HUES6 (cell line): ENCODE results near the gene SCIN.
A peak's percentile ranks its signal among the peaks of the same experiment; 100 is the strongest.
"Not testable (repeated sequence)": the region's sequence is repeated elsewhere in the genome, so short reads cannot be mapped to it uniquely, and the experiment has no call there.

Experiments
- H3K27ac ChIP-seq: 2 replicates; pipeline ENCODE4 v1.7.0; 2013; ENCODE audit warnings: low read depth, mild to moderate bottlenecking, low read length, inconsistent platforms
- H3K27me3 ChIP-seq: 2 replicates; pipeline ENCODE4 v1.6.1; 2013; ENCODE audit warnings: low read length; ENCODE audit not compliant: control insufficient read depth, insufficient read depth
- H3K36me3 ChIP-seq: 2 replicates; pipeline ENCODE4 v1.6.1; 2013; ENCODE audit warnings: low read length; ENCODE audit not compliant: control insufficient read depth, insufficient read depth
- H3K4me1 ChIP-seq: 2 replicates; pipeline ENCODE4 v1.6.1; 2013; ENCODE audit warnings: low read length; ENCODE audit not compliant: control insufficient read depth, insufficient read depth
- H3K4me3 ChIP-seq: 2 replicates; pipeline ENCODE4 v1.5.1; 2013; ENCODE audit warnings: low read depth, low read length
- H3K9ac ChIP-seq: one replicate; pipeline ENCODE4 v1.6.1; 2013; ENCODE audit warnings: mild to moderate bottlenecking, low read length
- H3K9me3 ChIP-seq: 2 replicates; pipeline ENCODE4 v1.6.1; 2013; ENCODE audit warnings: low read depth, low read length; ENCODE audit not compliant: control insufficient read depth, insufficient read depth

SCIN gene

GRCh38 chr7:12689451-12689850, 118.9 kb downstream of the SCIN start:
- H3K27me3 ChIP-seq = no peaks in the 10 kb centered on the region
- H3K36me3 ChIP-seq = 0 out of 2 replicates have a peak, but pooled peaks cover 4% of the 10 kb centered on the region
- H3K9ac ChIP-seq = no peak overlapping the region
- H3K27ac ChIP-seq = no peak overlapping the region
- H3K4me1 ChIP-seq = peaks cover 3% of the 10 kb centered on the region; the same call in 1 of the 2 replicates
- no peaks in the 10 kb centered on the region for H3K9me3 ChIP-seq
- H3K4me3 ChIP-seq = peak overlapping the region; percentile 51

DNA sequence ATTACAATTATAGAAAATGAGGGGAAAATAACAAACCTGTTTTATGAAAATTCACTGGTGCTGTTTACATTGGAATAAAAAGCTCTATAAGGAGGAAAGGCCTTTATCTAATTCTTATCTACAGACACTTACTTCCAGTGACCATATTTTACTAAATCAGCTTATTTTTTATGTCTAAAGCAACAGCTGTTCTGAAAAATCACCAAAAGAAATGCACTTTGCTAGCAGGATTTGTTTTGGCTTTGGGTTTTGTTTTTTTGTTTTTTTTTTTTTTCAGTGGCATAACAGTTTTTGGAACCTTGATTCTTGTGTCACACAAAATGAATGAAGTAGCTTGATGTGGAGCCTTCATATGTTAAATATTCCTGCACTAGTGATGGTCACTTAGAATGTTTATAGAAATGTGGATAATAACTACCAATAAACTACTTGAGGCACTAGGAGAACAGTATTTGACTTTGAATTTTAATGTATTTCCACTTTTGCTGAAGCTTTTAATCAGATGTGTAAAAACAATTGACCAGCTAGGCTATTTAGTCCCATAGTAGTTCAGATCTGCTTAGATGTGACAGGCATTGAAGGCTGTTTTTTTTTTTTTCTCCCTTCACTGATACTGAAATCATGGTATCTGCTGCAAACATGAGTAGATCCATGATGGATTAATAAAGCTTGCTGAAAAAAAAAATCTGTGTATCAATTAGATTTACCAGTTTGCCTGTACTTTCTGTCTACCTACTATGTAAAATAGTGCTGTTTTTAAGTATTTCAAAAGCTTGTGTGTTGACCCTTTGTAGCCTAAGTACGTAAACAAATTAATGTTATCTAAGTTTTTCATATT, 119.7 kb downstream of the SCIN start:
- H3K27me3 ChIP-seq = no peaks in the 10 kb centered on the region
- H3K9me3 ChIP-seq = no peaks in the 10 kb centered on the region
- peak overlapping the region; percentile 51 for H3K4me3 ChIP-seq
- no peak overlapping the region for H3K27ac ChIP-seq
- peaks cover 3% of the 10 kb centered on the region; the same call in 1 of the 2 replicates for H3K4me1 ChIP-seq
- H3K36me3 ChIP-seq = 0 out of 2 replicates have a peak, but pooled peaks cover 4% of the 10 kb centered on the region
- no peak overlapping the region for H3K9ac ChIP-seq

DNA sequence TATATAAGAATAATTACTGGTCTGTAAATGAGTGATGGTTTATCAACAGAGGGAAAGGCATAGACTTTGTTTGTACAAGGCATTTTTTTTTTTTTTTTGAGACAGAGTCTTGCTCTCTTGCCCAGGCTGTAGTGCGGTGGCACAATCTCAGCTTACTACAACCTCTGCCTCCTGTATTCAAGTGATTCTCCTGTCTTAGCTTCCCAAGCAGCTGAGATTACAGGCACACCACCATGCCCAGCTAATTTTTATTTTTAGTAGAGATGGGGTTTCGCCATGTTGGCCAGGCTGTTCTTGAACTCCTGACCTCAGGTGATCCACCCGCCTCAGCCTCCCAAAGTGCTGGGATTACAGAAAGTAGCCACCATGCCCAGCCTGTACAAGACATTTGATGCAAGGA, 120.9 kb downstream of the SCIN start:
- not testable (repeated sequence) for H3K27me3 ChIP-seq, H3K9me3 ChIP-seq, H3K36me3 ChIP-seq, H3K27ac ChIP-seq, H3K9ac ChIP-seq, H3K4me3 ChIP-seq, H3K4me1 ChIP-seq

DNA sequence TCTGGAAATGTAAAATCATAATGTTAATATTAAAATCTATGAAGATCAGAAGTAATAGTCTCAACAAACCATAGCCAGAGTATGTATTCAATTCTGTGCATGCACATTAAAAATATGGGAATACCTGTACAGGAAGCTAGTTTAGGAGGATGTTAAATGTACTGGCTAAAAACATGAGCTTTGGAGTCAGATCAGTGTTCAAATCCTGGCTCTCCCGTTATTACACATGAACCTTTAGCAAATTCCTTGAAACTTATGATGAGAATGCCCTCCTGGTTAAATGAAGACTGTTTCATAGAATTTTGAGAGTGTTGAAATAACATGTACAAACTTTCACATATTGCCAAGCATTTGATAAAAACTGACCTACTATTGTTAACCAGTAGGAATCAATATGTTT, 121.5 kb downstream of the SCIN start:
- Histone ChIP-seq H3K4me1 (no peaks in the 10 kb centered on the region), H3K36me3 (0 out of 2 replicates have a peak, but pooled peaks cover 4% of the 10 kb centered on the region), H3K9me3 (no peaks in the 10 kb centered on the region), H3K4me3 (no peak overlapping the region), H3K27ac (no peak overlapping the region), H3K9ac (no peak overlapping the region), H3K27me3 (no peaks in the 10 kb centered on the region)

DNA sequence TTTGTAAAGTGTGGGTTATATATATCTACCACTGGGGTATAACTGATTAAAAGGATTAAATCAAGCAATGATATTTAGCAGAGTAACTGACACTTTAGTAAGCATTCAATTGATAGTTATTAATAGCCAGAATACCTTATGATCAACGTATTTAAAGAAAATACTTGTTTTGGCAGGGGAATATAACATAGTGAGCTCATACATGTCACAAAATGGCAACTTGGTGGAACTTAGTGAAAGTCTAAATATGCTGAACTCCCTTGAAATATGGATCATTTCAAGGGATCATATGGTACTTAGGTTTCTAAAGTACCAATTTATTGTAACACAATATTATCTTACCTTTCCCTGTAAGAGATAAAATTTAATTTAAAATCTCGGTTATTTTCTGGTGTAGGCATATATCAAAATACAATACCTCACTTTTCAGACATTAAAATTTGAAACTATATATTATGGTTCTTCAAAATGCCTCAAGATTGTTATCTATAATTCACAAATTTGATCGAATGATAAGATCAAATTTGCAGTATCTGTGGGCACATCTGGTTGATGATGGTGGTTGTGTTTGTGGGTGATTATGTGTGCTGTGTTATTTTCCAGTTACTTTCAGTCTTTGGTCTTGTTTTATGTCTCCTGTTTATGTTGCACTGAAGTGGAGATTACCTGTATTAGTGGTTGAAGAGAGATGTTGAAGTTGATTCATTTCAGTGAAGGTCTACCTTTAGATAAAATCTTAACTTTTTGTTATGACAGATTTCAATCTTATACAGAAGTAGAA, 122.1 kb downstream of the SCIN start:
- Histone ChIP-seq H3K27me3 (no peaks in the 10 kb centered on the region), H3K27ac (no peak overlapping the region), H3K4me1 (no peaks in the 10 kb centered on the region), H3K9me3 (no peaks in the 10 kb centered on the region), H3K9ac (no peak overlapping the region), H3K4me3 (no peak overlapping the region), H3K36me3 (0 out of 2 replicates have a peak, but pooled peaks cover 4% of the 10 kb centered on the region)

DNA sequence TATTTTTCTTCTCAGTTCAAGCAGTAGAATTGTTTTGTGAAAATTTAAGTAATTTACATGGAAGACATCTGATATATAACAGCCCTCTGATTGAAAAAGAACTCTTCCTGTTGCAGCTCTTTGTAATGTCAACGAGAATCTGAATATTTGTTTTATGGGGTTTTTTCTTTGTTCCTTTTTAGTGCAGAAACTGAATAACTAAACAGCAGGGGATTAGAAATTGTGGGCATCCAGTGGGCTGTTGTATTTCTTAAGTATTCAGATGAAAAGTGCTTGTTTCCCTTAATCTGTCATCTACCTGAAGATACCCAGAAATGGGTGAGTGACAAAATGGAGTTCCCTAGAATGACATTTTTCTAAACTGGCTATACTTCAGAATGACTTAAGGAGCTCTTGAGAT, 124.3 kb downstream of the SCIN start:
- Histone ChIP-seq H3K27ac (no peak overlapping the region), H3K4me1 (no peaks in the 10 kb centered on the region), H3K36me3 (no peaks in the 10 kb centered on the region), H3K27me3 (no peaks in the 10 kb centered on the region), H3K9me3 (no peaks in the 10 kb centered on the region; the same call in 1 of the 2 replicates), H3K4me3 (no peak overlapping the region), H3K9ac (no peak overlapping the region)

DNA sequence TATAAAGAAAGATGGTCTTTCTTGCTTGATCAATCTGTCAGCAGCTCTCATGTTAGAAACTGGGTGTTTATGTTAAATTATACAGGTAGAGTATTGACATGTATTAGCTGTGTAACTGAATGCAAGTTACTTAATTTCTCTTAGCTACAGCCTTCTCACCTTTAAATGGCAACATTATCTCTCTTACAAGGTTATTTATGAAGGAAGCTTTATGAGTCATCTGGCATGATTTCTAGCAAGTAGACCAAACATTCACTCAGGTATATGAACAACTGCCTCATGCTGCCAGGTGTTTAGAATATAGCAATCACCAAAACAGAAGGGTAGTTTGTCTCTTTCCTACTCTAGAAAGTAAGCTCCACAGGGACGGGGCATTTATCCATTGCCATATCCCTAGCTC, 125.4 kb downstream of the SCIN start:
- Histone ChIP-seq H3K27ac (no peak overlapping the region), H3K36me3 (no peaks in the 10 kb centered on the region), H3K4me1 (no peaks in the 10 kb centered on the region), H3K27me3 (no peaks in the 10 kb centered on the region), H3K9ac (no peak overlapping the region), H3K4me3 (no peak overlapping the region), H3K9me3 (peaks cover 7% of the 10 kb centered on the region)

GRCh38 chr7:12699299-12699698, 128.8 kb downstream of the SCIN start:
- H3K27ac ChIP-seq = no peak overlapping the region
- peaks cover 21% of the 10 kb centered on the region for H3K9me3 ChIP-seq
- no peak overlapping the region for H3K4me3 ChIP-seq
- H3K36me3 ChIP-seq = no peaks in the 10 kb centered on the region
- H3K4me1 ChIP-seq = no peaks in the 10 kb centered on the region
- H3K27me3 ChIP-seq = no peaks in the 10 kb centered on the region
- no peak overlapping the region for H3K9ac ChIP-seq

GRCh38 chr7:12701433-12701832, 130.9 kb downstream of the SCIN start:
- Histone ChIP-seq H3K4me3 (no peak overlapping the region), H3K9ac (no peak overlapping the region), H3K4me1 (no peaks in the 10 kb centered on the region)

GRCh38 chr7:12703881-12704280, 133.4 kb downstream of the SCIN start:
- Histone ChIP-seq H3K27me3 (no peaks in the 10 kb centered on the region), H3K9ac (no peak overlapping the region), H3K9me3 (peaks cover 21% of the 10 kb centered on the region), H3K4me3 (no peak overlapping the region), H3K4me1 (peaks cover 6% of the 10 kb centered on the region; the same call in 1 of the 2 replicates), H3K36me3 (no peaks in the 10 kb centered on the region), H3K27ac (no peak overlapping the region)

More at GRCh38 chr7:12701433-12701832, 130.9 kb downstream of the SCIN start:
- Histone ChIP-seq H3K36me3 (no peaks in the 10 kb centered on the region), H3K27ac (no peak overlapping the region), H3K9me3 (peaks cover 21% of the 10 kb centered on the region), H3K27me3 (no peaks in the 10 kb centered on the region)

DNA sequence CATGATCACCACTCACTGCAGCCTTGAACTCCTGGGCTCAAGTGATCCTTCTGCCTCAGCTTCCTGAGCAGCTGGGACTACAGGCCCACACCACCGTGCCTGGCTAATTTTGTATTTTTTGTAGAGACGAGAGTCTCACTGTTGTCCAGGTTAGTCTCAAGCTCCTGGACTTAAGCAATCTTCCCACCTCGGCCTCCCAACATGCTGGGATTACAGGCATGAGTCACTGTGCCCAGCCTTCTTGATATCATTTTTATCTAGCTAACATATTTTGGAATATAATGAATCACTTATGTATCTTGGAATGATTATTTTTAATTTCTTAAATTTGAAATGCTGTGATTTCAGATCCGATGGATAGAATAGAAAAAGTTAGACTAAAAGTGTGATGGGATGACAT, 135.4 kb downstream of the SCIN start:
- H3K27ac ChIP-seq = no peak overlapping the region
- no peaks in the 10 kb centered on the region for H3K27me3 ChIP-seq
- H3K4me3 ChIP-seq = no peak overlapping the region
- peaks cover 6% of the 10 kb centered on the region; the same call in 1 of the 2 replicates for H3K4me1 ChIP-seq
- H3K9me3 ChIP-seq = peaks cover 15% of the 10 kb centered on the region
- no peak overlapping the region for H3K9ac ChIP-seq
- no peaks in the 10 kb centered on the region for H3K36me3 ChIP-seq
